ENCODE measurements around the gene ATP8A1. TPM values are rescaled to one million over a fixed set of nuclear protein-coding genes. Genes with fewer than 3 reads are reported as not detected.

ATP8A1 gene
- total and polyA plus RNA-seq, 8 donors, result 21.5 to 60.9 (median 36.6) TPM

GRCh38 chr4:42672359-42673081, 15.6 kb upstream of the ATP8A1 start:
- Histone ChIP-seq H3K9me3 (no peaks in the 10 kb centered on the region), H3K4me1 (peaks cover 0 to 16% of the 10 kb centered on the region in 2 donors), H3K4me3 (no peak overlapping the region), H3K27me3 (no peaks in the 10 kb centered on the region), H3K27ac (peak overlapping the region; percentile 38 to 47), H3K36me3 (no peaks in the 10 kb centered on the region)
- intact Hi-C loops (cut with DNase I), result no loop called here
- TF ChIP-seq CTCF (IDR thresholded peaks at IDR 0.05), result no peak
- ATAC-seq (peak; percentile 67), DNase-seq (no peak)

- intact Hi-C loops (cut with DNase I), result no loop called here
- no peaks in the 10 kb centered on the region for H3K27me3 ChIP-seq
- DNase-seq (no peak), ATAC-seq (no peak)
- no peak overlapping the region for H3K4me3 ChIP-seq
- H3K9me3 ChIP-seq, result no peaks in the 10 kb centered on the region
- TF ChIP-seq CTCF (IDR thresholded peaks at IDR 0.05), result no peak
- peak overlapping the region in 1 of 2 donors; percentile 38 for H3K27ac ChIP-seq
- H3K4me1 ChIP-seq, result peaks cover 0 to 16% of the 10 kb centered on the region in 2 donors
- no peaks in the 10 kb centered on the region for H3K36me3 ChIP-seq
Measured at GRCh38 chr4:42671431-42672194, 14.7 kb upstream of the ATP8A1 start.

- intact Hi-C loops (cut with DNase I), result no loop called here
- DNase-seq, result no peak
- Histone ChIP-seq H3K27ac (peak overlapping the region; percentile 92 to 95), H3K4me3 (peak overlapping the region in 1 of 2 donors; percentile 94), H3K27me3 (no peaks in the 10 kb centered on the region), H3K36me3 (no peaks in the 10 kb centered on the region), H3K9me3 (no peaks in the 10 kb centered on the region), H3K4me1 (peaks cover 14 to 35% of the 10 kb centered on the region in 2 donors)
- no peak for ATAC-seq
- TF ChIP-seq CTCF (IDR thresholded peaks at IDR 0.05), result no peak
Measured at GRCh38 chr4:42658261-42658660, 1.4 kb upstream of the ATP8A1 start.

GRCh38 chr4:42656679-42656943, 294 bp downstream of the ATP8A1 start:
- intact Hi-C loops (cut with DNase I), result no loop called here
- Histone ChIP-seq H3K36me3 (no peaks in the 10 kb centered on the region), H3K27ac (peak overlapping the region; percentile 54 to 95), H3K9me3 (no peaks in the 10 kb centered on the region), H3K4me3 (peak overlapping the region; percentile 84 to 94), H3K27me3 (no peaks in the 10 kb centered on the region), H3K4me1 (peaks cover 14 to 35% of the 10 kb centered on the region in 2 donors)
- no peak for TF ChIP-seq CTCF (IDR thresholded peaks at IDR 0.05)
- no peak for DNase-seq
- ATAC-seq, result no peak

GRCh38 chr4:42655921-42656678, 805 bp downstream of the ATP8A1 start:
- Histone ChIP-seq H3K27me3 (no peaks in the 10 kb centered on the region), H3K27ac (peak overlapping the region; percentile 54 to 95), H3K36me3 (no peaks in the 10 kb centered on the region), H3K4me1 (peaks cover 14 to 35% of the 10 kb centered on the region in 2 donors), H3K9me3 (no peaks in the 10 kb centered on the region), H3K4me3 (peak overlapping the region; percentile 84 to 94)
- intact Hi-C loops (cut with DNase I), result no loop called here
- ATAC-seq (peak; percentile 7), DNase-seq (peak; percentile 19 to 84 (median 46))
- TF ChIP-seq CTCF (IDR thresholded peaks at IDR 0.05), result no peak
